ENCODE data around the gene UQCC2. TPM values are rescaled to one million over a fixed set of nuclear protein-coding genes. Genes with fewer than 3 reads are reported as not detected.

UQCC2 gene
- total and polyA plus RNA-seq, 2 donors (not counting 1 experiment from before 2014, with no cell fraction given), result 13.2 to 16.6 TPM

DNA sequence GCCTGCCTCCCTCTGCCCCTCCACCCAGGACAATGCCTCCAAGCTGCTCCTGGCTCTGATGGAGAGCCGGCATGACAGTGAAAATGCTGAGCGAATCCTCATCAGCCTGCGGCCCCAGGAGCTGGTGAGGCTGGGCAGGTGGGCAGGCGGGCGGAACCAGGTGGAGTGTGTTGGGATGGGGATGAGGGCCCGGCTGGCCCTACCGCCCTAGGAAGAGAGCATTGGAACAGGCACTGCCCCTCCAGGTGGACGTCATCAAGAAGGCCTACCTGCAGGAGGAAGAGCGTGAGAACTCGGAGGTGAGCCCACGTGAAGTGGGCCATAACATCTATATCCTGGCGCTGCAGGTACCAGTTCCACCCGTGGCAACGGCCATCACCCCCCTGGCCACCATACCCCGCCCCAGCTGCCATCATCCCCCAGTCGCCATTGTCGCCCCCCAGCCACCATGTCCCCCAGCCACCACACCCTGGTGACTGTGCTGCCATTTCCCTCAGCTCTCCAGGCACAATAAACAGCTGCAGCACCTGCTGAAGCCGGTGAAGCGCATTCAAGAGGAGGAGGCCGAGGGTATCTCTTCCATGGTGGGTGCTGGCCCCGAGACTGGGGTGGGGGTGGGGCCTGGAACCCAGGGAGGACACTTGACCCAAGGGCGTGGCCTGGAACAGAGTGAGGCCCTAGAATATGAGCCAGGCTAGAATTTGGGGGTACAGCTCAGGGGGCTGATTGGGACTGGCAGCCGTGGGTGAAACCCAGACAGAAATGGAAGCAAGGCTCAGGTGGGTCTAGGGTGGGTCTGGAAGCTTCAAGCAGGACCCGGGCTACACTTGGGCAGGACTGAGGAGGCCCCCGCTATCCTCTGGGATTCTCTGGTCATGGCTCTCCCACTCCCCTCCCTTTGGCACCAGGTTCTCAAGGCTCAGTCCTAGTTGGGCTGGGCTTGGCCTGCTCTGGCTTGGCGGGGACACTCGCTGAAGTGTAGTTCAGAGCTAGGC lies 24.2 kb downstream of the UQCC2 start:
- Histone ChIP-seq H3K4me2 (replicated peaks; ENCODE audit: low read depth, low read length, poor library complexity, severe bottlenecking) (no peak overlapping the region), H4K20me1 (ENCODE audit: control insufficient read depth, insufficient read depth, low read length, poor library complexity, severe bottlenecking) (no peaks in the 10 kb centered on the region), H3K36me3 (replicated peaks in 1 of 2; ENCODE audit: control extremely low read depth in 1 of 2, control insufficient read depth in 1 of 2, extremely low read depth in 1 of 2, insufficient read depth in 2 of 2, low read length in 1 of 2) (peaks cover 0 to 85% of the 10 kb centered on the region in 2 experiments), H3K4me1 (ENCODE audit: control insufficient read depth in 2 of 2, insufficient read depth in 2 of 2, low read length in 2 of 2) (peaks cover 1 to 6% of the 10 kb centered on the region in 2 donors), H3K27ac (ENCODE audit: low read length in 2 of 2) (no peak overlapping the region), H3K4me3 (ENCODE audit: control extremely low read depth in 1 of 5, extremely low read depth in 1 of 5, insufficient read depth in 1 of 5, low read depth in 2 of 5, low read length in 4 of 5) (no peak overlapping the region), H3K27me3 (replicated peaks in 1 of 4; ENCODE audit: control extremely low read depth in 1 of 4, control insufficient read depth in 3 of 4, insufficient read depth in 4 of 4, low read length in 3 of 4) (no peaks in the 10 kb centered on the region), H2AFZ (ENCODE audit: insufficient read depth, low read depth, low read length, poor library complexity, severe bottlenecking) (no peak overlapping the region), H3K9me3 (ENCODE audit: control extremely low read depth in 1 of 3, control insufficient read depth in 2 of 3, insufficient read depth in 1 of 3, low read length in 2 of 3) (no peaks in the 10 kb centered on the region), H3K79me2 (ENCODE audit: control insufficient read depth, insufficient read depth, low read length) (no peaks in the 10 kb centered on the region), H3K9ac (ENCODE audit: low read length) (no peak overlapping the region)
- H3K9me3 Mint-ChIP-seq (ENCODE audit: insufficient read depth), result no peaks in the 10 kb centered on the region
- peaks cover 2% of the 10 kb centered on the region for H3K4me1 Mint-ChIP-seq
- no peak overlapping the region for H3K27ac Mint-ChIP-seq
- intact Hi-C loops (cut with micrococcal nuclease), result no loop called here
- DNase-seq, result no peak
- ChIA-PET CTCF (interaction anchor here (0.6 to 1.2 kb wide), 4 partner anchors 10 to 1778 kb away, joined by 3 to 4 read pairs (median 3); no protein-coding TSS in a partner anchor), POLR2A (interaction anchor here (0.9 kb wide), 1 partner anchor 10 kb away, joined by 3 read pairs; no protein-coding TSS in a partner anchor)
- WGBS (ENCODE audit: insufficient coverage), result 94% methylated on average over 15 of the region's 27 CpGs
- H3K4me3 Mint-ChIP-seq, result no peak overlapping the region
- ATAC-seq (ENCODE audit: low read depth), result no peak
- TF ChIP-seq, protein P1, sequence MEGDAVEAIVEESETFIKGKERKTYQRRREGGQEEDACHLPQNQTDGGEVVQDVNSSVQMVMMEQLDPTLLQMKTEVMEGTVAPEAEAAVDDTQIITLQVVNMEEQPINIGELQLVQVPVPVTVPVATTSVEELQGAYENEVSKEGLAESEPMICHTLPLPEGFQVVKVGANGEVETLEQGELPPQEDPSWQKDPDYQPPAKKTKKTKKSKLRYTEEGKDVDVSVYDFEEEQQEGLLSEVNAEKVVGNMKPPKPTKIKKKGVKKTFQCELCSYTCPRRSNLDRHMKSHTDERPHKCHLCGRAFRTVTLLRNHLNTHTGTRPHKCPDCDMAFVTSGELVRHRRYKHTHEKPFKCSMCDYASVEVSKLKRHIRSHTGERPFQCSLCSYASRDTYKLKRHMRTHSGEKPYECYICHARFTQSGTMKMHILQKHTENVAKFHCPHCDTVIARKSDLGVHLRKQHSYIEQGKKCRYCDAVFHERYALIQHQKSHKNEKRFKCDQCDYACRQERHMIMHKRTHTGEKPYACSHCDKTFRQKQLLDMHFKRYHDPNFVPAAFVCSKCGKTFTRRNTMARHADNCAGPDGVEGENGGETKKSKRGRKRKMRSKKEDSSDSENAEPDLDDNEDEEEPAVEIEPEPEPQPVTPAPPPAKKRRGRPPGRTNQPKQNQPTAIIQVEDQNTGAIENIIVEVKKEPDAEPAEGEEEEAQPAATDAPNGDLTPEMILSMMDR (IDR thresholded peaks at IDR 0.05), result no peak
- TF ChIP-seq EZH2 (IDR thresholded peaks at IDR 0.05; ENCODE audit: borderline replicate concordance, insufficient read depth, low read depth, low read length, poor library complexity, severe bottlenecking), result no peak
- H3K27me3 Mint-ChIP-seq, result no peaks in the 10 kb centered on the region

All from B cell (primary cell).